ENCODE results near the gene PARL. TPM values are rescaled to one million over a fixed set of nuclear protein-coding genes. Genes with fewer than 3 reads are reported as not detected.

PARL gene
- total and polyA plus RNA-seq, 2 donors (not counting 3 experiments of a cell fraction or from before 2014, with no cell fraction given) = 38.8 to 48.1 TPM

GRCh38 chr3:183837894-183838293, 46.8 kb downstream of the PARL start:
- Histone ChIP-seq H3K4me2 (ENCODE audit: insufficient read depth, low read length) (no peak overlapping the region), H3K4me1 (ENCODE audit: control insufficient read depth, extremely low read depth, insufficient read depth, low read length) (no peaks in the 10 kb centered on the region), H3K9me1 (replicated peaks; ENCODE audit: control insufficient read depth, extremely low read depth, insufficient read depth, low read length) (no peaks in the 10 kb centered on the region), H3K9ac (replicated peaks; ENCODE audit: extremely low read depth, insufficient read depth, low read length) (no peak overlapping the region), H3K4me3 (replicated peaks in 1 of 3; ENCODE audit: insufficient read depth in 1 of 3, low read depth in 1 of 3, low read length in 3 of 3) (no peak overlapping the region), H3K79me2 (ENCODE audit: control insufficient read depth, insufficient read depth, low read length) (no peaks in the 10 kb centered on the region), H4K20me1 (replicated peaks; ENCODE audit: control insufficient read depth, extremely low read depth, insufficient read depth, low read length) (no peaks in the 10 kb centered on the region), H3K9me3 (replicated peaks; ENCODE audit: control insufficient read depth, insufficient read depth, low read length) (no peaks in the 10 kb centered on the region), H3K36me3 (ENCODE audit: control insufficient read depth in 2 of 2, extremely low read depth in 1 of 2, insufficient read depth in 2 of 2, low read length in 2 of 2) (peaks cover 2 to 9% of the 10 kb centered on the region in 2 experiments), H3K27ac (ENCODE audit: insufficient read depth, low read depth, low read length) (no peak overlapping the region), H3K27me3 (ENCODE audit: control insufficient read depth in 2 of 2, insufficient read depth in 2 of 2, low read length in 2 of 2) (no peaks in the 10 kb centered on the region), H2AFZ (ENCODE audit: low read depth, low read length) (no peak overlapping the region)
- POLR2A ChIA-PET = no interaction called here
- dilution Hi-C loops (cut with MboI; ENCODE audit: extremely low pct_ligation_motif_present, low sequenced_read_pairs) (no loop called here), intact Hi-C loops (cut with micrococcal nuclease) (no loop called here)
- no peak for TF ChIP-seq FOS (IDR thresholded peaks at IDR 0.05; ENCODE audit: borderline replicate concordance, insufficient read depth, low read length)
- TF ChIP-seq CTCF (IDR thresholded peaks at IDR 0.05; ENCODE audit: extremely low read depth in 1 of 2, insufficient read depth in 1 of 2, low read depth in 1 of 2, low read length in 2 of 2) = no peak
- TF ChIP-seq POLR2AphosphoS5 (IDR thresholded peaks at IDR 0.05; ENCODE audit: insufficient read depth, low read depth, low read length) = no peak
- no peak for TF ChIP-seq EZH2 (IDR thresholded peaks at IDR 0.05; ENCODE audit: borderline replicate concordance, low read depth, low read length, severe bottlenecking)
- TF ChIP-seq JUN (IDR thresholded peaks at IDR 0.05; ENCODE audit: borderline replicate concordance, insufficient read depth, insufficient read length, low read depth) = no peak
- TF ChIP-seq MAX (IDR thresholded peaks at IDR 0.05; ENCODE audit: insufficient read depth, insufficient read length) = no peak
- no peak for TF ChIP-seq MYC (IDR thresholded peaks at IDR 0.05; ENCODE audit: low read depth, low read length)
- no peak for TF ChIP-seq POLR2A (IDR thresholded peaks at IDR 0.05; ENCODE audit: low read depth, low read length)
- TF ChIP-seq GATA2 (IDR thresholded peaks at IDR 0.05; ENCODE audit: insufficient read depth, insufficient read length, low read depth, low read length) = no peak
- DNase-seq (ENCODE audit: low read depth, low spot score) (no peak), FAIRE-seq (no peak)
- BruUV-seq (replicated peaks) = no TSS peak
- CTCF ChIA-PET = no interaction called here

Measured in endothelial cell of umbilical vein (primary cell).